GM18870 (cell line): ENCODE data around the gene MRFAP1L1.
"Not testable (repeated sequence)": the region's sequence is repeated elsewhere in the genome, so short reads cannot be mapped to it uniquely, and the experiment has no call there.

ENCODE experiments used
- ATAC-seq: cut with Tn5 transposase; IDR thresholded peaks from one replicate; pipeline ENCODE4 v1.9.1; 2021; ENCODE audit warnings: moderate library complexity; ENCODE audit not compliant: unreplicated experiment

MRFAP1L1 gene

DNA sequence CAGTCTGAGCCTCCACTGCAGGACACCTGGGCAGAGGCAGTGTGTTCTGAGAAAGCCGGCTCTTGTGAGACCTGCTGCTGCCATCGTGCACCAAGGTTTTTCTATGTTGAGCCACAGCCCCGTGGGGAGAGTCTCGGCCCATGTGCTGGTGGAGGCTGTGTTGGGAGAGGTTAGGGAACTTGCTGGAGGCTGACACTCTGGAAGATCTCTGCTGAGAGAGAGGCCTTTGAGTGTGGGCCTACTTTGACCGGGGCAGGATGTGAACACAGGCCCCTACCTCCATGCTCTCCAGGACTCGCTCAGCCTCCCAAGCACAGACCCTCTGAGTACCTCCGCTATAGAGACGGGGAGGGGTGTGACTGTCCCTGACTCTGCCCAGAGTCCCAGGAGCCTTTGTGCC lies 17.3 kb downstream of the MRFAP1L1 start:
- no peak for ATAC-seq

- no peak for ATAC-seq
Measured at GRCh38 chr4:6689506-6689960, 20.1 kb downstream of the MRFAP1L1 start.

DNA sequence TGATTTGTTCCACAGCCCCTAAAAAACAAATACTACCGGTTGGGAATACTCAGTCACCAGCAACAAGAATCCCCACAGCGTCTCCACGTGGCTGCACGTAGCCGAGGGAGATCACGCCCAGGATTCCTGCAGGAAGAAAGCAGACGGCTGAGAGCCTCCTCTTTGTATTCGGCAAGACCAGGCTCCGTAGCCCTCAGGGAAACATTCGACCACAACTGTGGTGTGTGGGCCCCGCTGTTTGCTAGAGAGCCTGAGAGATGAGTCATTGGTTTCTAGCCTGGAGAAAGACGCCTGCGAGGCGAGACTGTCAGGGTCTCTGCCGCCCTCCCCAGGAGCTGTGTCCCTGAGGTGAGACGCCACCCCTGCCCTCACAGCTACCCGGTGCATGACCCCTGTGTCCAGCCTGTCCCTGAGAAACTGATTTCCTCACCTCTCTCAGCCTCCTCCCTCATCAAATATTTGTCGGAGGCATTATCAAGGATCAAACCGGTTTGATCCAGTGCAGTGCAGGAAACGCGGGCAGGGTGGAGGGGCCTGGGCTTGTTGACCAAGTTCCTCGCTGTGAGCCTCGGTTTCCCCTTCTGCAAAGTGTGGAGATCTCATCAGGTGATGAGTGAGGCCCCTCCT lies 20.7 kb downstream of the MRFAP1L1 start:
- no peak for ATAC-seq

DNA sequence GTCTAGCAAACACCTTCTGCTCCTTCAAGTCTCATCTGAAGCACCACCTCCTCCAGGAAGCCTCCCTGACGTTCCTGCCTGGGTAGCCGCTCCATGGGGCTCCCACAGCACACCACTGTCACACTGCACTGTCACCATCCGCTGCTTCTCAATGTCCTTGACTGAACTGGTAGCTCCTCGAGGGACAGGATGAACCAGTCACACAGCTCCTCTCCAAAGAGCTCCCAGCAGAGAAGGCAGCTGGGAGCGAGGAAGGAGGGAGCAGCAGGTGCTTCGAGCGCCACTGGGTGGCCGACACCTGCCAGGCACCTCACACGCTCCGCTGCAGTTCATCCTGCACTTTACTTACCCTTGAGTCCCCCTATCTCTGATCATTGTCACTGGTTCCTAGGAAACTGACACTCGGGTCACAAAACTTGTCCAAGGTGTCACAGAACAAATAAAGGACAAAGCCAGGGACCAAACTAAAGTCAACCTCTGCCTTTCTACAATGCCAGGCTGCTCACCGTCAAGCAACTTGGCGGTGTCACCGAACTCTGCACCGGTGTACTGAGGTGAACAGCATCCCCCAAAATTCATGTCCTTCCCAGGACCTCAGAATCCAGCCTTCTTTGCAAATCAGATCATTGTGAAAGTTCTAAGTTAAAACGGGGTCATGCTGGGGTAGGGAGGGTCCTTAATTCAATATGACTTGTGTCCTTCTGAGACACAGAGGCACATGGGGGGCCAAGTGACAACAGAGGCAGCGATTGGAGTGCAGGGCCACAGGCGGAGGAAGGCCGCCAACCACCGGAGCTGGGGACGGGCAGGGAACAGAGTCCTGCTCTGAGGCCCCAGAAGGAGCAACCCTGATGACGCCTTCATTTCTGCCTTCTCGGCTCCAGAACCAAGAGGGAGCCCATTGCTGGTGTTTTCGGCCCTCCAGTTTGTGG lies 21.5 kb downstream of the MRFAP1L1 start:
- ATAC-seq = no peak

DNA sequence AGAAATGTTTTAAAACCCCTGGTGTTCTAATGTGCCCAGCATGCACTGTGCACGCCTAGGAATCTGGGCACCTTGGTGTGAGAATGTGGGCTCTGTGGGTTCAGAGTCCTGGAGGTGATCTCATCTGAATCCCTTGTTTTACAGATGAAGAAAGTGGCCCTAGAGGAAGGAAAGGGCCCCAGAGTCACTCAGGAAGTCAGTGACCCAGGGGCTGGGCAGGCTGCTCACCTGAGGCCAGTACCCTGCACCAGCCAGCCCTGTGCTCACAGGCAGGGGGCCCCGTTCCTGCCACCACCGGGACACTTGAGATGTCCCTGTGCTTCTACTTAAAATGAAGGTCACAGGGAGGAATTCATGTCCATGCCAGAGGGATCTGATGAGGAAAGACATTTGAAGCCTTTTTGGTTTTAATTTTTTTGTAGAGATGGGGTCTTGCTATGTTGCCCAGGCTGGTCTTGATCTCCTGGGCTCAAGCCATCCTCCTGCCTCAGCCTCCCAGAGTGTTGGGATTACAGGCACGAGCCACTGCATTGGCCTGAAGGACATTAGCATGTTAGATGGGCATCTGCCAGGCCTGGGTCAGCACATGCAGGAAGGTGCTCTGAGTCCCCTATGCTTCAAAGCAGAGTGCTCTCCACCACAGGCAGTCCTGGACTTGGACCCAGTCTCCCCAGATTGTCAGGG lies 23.4 kb downstream of the MRFAP1L1 start:
- ATAC-seq = no peak

DNA sequence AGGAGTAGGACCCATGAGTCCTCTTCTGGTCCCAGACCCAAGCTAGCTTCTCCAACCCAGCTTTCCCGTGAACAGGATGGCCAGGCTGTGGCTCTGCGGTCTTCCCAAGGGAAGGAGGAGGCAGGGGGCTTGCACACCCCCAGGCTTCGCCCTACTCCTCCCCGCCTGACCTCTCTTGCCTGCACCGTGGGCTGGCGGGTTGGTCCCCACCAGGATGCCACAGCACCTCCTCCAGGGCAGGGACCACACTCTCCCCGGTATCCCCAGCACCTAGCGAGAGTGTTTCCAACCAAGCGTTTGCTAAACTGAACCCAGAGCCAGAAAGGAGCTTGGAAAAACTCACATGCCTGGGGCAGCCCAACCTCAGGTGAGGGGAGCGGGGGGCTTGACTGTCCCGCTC lies 25.0 kb downstream of the MRFAP1L1 start:
- no peak for ATAC-seq

- no peak for ATAC-seq
Measured at GRCh38 chr4:6682862-6683590, 26.6 kb downstream of the MRFAP1L1 start.

DNA sequence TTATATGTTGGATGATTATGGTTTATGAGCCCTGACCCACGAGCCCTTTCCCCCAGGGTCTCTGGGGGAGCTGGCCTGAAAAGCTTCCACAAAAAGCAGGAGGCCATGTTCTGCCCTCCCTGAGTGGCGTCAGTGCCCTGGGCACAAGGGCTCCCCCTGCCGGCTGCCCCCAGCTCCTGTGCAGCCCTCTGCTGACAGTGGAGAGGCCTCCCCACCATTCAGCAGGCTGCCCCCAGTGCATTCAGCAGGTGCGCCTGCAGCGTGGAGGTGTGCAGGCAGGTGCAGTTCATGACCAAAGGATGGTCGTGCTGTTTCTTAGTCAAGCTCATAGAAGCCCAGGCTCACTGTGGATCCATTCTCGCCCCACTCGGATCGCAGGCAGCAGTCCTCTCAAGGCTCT lies 28.5 kb downstream of the MRFAP1L1 start:
- no peak for ATAC-seq

DNA sequence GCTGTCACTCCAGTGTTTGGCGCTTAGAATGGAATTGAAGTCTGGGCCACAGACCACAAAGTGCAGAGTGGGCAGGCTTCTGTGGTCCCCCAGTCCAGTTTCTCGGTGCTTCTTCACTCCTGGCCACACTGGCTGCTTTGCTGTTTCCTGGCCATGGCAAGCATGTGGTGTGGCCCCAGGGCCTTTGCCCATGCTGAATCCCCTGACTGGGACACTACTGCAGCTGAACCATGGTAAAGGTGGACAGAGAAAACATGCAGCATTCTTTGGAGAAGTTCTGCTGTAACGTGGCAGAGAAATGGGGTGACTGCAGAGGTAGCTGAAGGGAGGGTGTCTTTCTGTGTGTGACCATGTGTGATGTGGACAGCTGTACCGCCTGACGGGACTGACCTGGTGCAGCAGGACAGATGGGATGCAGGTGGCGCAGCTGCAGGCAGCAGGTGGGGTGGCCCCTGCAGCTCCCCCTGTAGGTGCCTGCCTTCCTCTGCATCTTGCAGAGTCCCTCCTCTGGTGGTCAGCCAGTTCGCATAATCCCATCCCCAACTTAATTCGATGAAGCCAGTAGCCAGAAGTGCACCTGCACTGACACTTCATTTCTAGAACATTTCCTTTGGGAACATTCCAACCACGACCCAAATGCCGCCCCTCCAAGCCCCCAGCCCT lies 29.2 kb downstream of the MRFAP1L1 start:
- no peak for ATAC-seq

DNA sequence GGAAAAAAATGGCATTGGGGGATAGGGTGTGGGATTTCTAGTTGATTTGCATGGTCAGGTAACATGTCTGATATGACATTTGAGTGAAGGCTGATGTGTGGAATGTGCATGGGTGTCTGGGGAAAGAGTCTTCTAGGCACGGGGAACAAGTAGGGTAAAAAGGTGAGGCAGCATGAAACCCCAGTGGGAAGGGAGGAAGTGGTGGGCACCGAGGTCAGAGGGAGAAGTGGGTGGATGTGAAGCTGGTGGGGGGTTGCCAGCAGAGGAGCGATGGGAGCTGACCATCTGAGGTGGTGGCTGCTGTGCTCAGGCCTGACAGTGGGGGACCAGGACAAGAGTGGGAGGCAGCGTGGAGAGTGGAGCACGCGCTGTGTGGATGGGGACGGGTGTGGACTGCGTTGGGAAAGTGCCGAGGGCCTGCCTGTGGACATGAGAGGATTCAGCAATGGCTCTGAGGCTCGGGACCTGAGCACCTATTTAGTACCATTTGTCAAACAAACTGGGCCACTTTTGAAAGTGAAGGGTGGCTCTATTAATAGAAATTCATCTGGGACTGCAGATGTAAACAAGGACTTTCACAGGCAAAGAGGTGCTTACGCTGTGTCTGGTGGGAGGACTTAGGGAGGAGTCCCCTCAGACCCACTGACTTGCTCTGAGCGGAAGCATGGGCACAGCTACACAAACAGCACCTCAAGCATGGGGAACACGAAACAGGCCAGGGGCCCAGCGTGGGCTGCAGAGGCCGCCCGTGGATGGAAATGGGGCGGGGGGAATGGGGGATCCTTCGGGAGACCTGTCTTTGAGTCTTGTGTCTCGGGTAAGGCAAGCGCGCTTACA lies 32.7 kb downstream of the MRFAP1L1 start:
- ATAC-seq = no peak

GRCh38 chr4:6674500-6675149 lies 35.0 kb downstream of the MRFAP1L1 start:
- ATAC-seq = peak; percentile 37

GRCh38 chr4:6673660-6674499 lies 35.8 kb downstream of the MRFAP1L1 start:
- peak; percentile 68 for ATAC-seq

DNA sequence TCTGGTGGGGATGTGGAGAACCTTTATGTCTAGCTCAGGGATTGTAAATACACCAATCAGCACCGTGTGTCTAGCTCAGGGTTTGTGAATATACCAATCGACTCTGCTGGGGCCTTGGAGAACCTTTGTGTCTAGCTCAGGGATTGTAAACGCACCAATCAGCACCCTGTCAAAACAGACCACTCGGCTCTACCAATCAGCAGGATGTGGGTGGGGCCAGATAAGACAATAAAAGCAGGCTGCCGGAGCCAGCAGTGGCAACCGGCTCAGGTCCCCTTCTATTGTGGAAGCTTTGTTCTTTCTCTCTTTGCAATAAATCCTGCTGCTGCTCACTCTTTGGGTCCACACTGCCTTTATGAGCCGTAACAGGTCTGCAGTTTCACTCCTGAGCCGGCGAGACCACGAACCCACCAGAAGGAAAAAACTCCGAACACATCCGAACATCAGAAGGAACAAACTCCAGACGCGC lies 36.4 kb downstream of the MRFAP1L1 start:
- not testable (repeated sequence) for ATAC-seq

- ATAC-seq = not testable (repeated sequence)
Measured at GRCh38 chr4:6672541-6673190, 37.0 kb downstream of the MRFAP1L1 start.

DNA sequence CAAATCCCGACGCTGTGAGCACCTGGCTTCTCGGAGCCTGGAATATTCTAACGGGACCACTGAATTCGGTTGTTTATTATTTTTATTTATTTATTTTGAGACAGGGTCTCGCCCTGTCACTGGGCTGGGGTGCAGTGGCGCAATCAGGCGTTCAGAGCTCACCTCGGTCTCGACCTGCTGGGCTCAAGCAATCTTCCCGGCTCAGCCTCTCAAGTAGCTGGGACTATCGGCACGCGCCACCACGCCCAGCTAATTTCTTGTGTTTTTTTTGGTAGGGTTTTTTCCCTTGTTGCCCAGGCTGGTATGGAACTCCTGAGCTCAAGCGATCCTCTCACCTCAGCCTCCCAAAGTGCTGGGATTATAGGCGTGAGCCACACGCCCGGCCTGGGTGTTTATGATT lies 37.5 kb downstream of the MRFAP1L1 start:
- ATAC-seq = no peak

- ATAC-seq = no peak
Measured at GRCh38 chr4:6671648-6672047, 38.0 kb downstream of the MRFAP1L1 start.

GRCh38 chr4:6668391-6668790 lies 41.3 kb downstream of the MRFAP1L1 start:
- no peak for ATAC-seq

DNA sequence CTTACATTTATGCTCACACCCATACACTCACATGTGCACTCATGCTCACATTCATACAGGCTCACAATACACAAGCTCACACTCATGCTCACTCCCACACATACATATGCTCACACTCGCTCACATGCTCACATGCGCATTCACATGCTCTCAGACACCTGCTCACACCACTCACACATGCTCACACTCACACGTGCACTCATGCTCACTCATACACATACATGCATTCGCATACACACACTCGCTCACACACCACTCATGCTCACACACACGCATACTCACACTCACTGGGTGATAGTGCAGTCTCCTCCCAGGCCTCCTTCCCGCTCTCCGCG lies 44.4 kb downstream of the MRFAP1L1 start:
- no peak for ATAC-seq
